ENCODE data around the gene CDKN2B. TPM values are rescaled to one million over a fixed set of nuclear protein-coding genes. Genes with fewer than 3 reads are reported as not detected.
"Not testable (repeated sequence)": the region's sequence is repeated elsewhere in the genome, so short reads cannot be mapped to it uniquely, and the experiment has no call there.

CDKN2B gene
- total and polyA plus RNA-seq, 9 donors, result 0.27 to 3.4 (median 0.57) TPM

DNA sequence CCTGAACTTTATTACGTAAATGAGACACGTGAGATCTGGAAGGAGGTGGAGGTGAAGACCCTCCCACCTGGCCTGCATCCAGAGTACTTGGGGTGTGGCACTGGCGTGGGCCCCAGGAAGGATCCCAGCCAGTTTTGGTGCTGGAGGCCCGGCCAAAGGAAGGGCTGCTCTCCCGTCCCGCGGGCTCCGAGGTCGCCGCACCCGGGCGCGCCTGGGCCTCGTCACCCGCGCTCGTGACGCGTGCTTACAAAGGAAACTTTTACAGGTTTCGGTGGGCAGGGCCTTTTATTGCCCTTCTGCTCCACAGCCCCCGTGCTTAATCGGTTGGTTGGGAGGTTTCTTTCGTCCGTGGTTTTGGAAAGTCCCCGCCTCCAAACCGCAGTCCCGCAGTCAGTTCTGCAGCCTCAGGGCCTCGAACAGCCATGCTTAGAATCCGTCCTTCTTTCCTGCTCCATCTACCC is 44.1 kb downstream of the CDKN2B start:
- no peak overlapping the region for H3K4me3 ChIP-seq (ENCODE audit: low read length)
- H3K27ac ChIP-seq (ENCODE audit: low read length), result no peak overlapping the region
- peaks cover 55% of the 10 kb centered on the region for H3K27me3 ChIP-seq (ENCODE audit: control insufficient read depth, insufficient read depth, low read length)
- H3K4me1 ChIP-seq (ENCODE audit: control insufficient read depth, insufficient read depth, low read length), result peaks cover 8% of the 10 kb centered on the region
- DNase-seq, result no peak
- H3K36me3 ChIP-seq (ENCODE audit: control insufficient read depth, insufficient read depth, low read length), result no peaks in the 10 kb centered on the region
- under 1% methylated on average over 23 of the region's 29 CpGs for WGBS (ENCODE audit: insufficient coverage)
- no peaks in the 10 kb centered on the region for H3K9me3 ChIP-seq (replicated peaks; ENCODE audit: control insufficient read depth, low read depth, low read length)

DNA sequence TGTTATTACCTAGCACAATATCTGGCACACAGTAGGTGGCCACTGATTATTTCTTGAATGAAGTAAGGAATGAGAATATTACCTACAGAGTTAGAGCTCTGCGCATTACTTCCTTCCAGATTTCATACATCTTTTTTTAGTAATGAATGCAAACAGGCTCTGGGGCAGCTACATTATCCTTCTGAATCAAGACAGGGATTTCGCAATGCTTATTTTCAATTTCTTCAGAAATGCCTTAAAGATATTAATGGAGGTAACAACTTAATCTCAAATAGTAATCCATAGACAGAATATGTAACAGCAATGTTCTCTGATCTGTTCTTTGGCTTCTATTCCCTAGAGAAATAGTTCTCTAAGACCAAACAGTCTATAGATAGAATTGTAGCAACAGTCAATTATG is 47.5 kb downstream of the CDKN2B start:
- H3K9me3 ChIP-seq (replicated peaks; ENCODE audit: control insufficient read depth, low read depth, low read length), result no peaks in the 10 kb centered on the region
- no peaks in the 10 kb centered on the region for H3K36me3 ChIP-seq (ENCODE audit: control insufficient read depth, insufficient read depth, low read length)
- H3K4me1 ChIP-seq (ENCODE audit: control insufficient read depth, insufficient read depth, low read length), result peaks cover 8% of the 10 kb centered on the region
- H3K4me3 ChIP-seq (ENCODE audit: low read length), result no peak overlapping the region
- no CpG with 5 or more reads among the region's 2 CpGs for WGBS (ENCODE audit: insufficient coverage)
- no peak for DNase-seq
- peaks cover 22% of the 10 kb centered on the region for H3K27me3 ChIP-seq (ENCODE audit: control insufficient read depth, insufficient read depth, low read length)
- H3K27ac ChIP-seq (ENCODE audit: low read length), result no peak overlapping the region

- H3K27ac ChIP-seq (ENCODE audit: low read length); H3K4me1 ChIP-seq (ENCODE audit: control insufficient read depth, insufficient read depth, low read length); H3K4me3 ChIP-seq (ENCODE audit: low read length); H3K9me3 ChIP-seq (replicated peaks; ENCODE audit: control insufficient read depth, low read depth, low read length); DNase-seq; H3K27me3 ChIP-seq (ENCODE audit: control insufficient read depth, insufficient read depth, low read length); H3K36me3 ChIP-seq (ENCODE audit: control insufficient read depth, insufficient read depth, low read length): not testable (repeated sequence)
- WGBS (ENCODE audit: insufficient coverage), result 92% methylated on average over 17 of the region's 33 CpGs
These were observed 49.8 kb downstream of the CDKN2B start for GRCh38 chr9:21959268-21959667.

- H3K9me3 ChIP-seq (replicated peaks; ENCODE audit: control insufficient read depth, low read depth, low read length), result no peaks in the 10 kb centered on the region
- no peaks in the 10 kb centered on the region for H3K36me3 ChIP-seq (ENCODE audit: control insufficient read depth, insufficient read depth, low read length)
- no peak overlapping the region for H3K4me3 ChIP-seq (ENCODE audit: low read length)
- no peak for DNase-seq
- H3K27ac ChIP-seq (ENCODE audit: low read length), result no peak overlapping the region
- H3K27me3 ChIP-seq (ENCODE audit: control insufficient read depth, insufficient read depth, low read length), result no peaks in the 10 kb centered on the region
- H3K4me1 ChIP-seq (ENCODE audit: control insufficient read depth, insufficient read depth, low read length), result no peaks in the 10 kb centered on the region
- 64% methylated on average over 2 of the region's 2 CpGs for WGBS (ENCODE audit: insufficient coverage)
These were observed 50.3 kb downstream of the CDKN2B start for GRCh38 chr9:21958833-21959232.

Other genes with a start within 250 kb of the CDKN2B start
- 27.0 TPM for gene MTAP, start 206.7 kb downstream of the CDKN2B start, total RNA-seq
- 10 to 100 TPM; 16.1 to 24.4 (median 22.8) TPM for gene MTAP, start 206.7 kb downstream of the CDKN2B start, polyA plus RNA-seq (ENCODE audit: insufficient read depth in 1 of 8, insufficient read length in 8 of 8, low replicate concordance in 1 of 8)
- 0.22 TPM for gene CDKN2A, start 14.9 kb downstream of the CDKN2B start, total RNA-seq
- under 1 TPM in 7 of 8 donors, not detected in 1; 0.20 to 0.49 (median 0.25) TPM for gene CDKN2A, start 14.9 kb downstream of the CDKN2B start, polyA plus RNA-seq (ENCODE audit: insufficient read depth in 1 of 8, insufficient read length in 8 of 8, low replicate concordance in 1 of 8)
- gene CDKN2B-AS1, start 14.5 kb downstream of the CDKN2B start, total RNA-seq, result 0.18 TPM
- gene CDKN2B-AS1, start 14.5 kb downstream of the CDKN2B start, polyA plus RNA-seq (ENCODE audit: insufficient read depth in 1 of 8, insufficient read length in 8 of 8, low replicate concordance in 1 of 8), result under 1 TPM in 5 of 8 donors, not detected in 3; 0.11 to 0.29 (median 0.14) TPM

Data from muscle of leg (tissue), 11 donors.